ENCODE data around the gene SPTBN5. TPM values are rescaled to one million over a fixed set of nuclear protein-coding genes. Genes with fewer than 3 reads are reported as not detected.
A peak's percentile ranks its signal among the peaks of the same experiment; 100 is the strongest.

SPTBN5 gene
- total RNA-seq, 1 donor from 2014 or later = 0.17 TPM

DNA sequence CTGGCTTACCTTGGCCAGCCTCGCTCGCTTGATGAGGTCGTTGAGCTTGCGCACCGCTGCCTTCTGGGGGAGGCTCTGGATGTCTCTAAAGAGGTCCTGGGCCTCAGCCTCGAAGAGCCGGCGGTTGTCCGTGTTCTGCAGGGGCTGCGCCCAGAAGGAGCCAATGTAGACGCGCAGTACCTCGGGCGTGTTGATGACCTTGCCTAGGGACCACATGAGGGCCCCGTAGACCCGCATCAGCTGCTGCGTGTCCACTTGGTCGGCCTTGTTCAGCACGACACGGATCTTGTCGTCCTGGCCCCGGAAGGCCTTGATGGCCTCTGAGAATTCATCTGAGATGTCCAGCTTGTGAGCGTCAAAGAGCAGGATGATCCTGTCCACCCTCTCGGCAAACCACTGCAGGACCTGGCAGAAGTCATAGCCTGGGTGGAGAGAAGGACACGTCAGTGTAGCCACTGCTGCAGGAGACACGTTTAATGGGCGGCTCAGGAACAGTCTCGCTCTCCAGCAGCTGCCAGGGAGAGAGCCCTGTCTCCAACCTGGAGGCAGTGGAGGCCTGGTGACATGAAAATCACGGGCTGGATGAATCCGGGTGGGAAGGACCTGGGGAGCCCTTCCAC, 25.5 kb upstream of the SPTBN5 start:
- DNase-seq (ENCODE audit: low read depth) = no peak
- TF ChIP-seq, protein P1, sequence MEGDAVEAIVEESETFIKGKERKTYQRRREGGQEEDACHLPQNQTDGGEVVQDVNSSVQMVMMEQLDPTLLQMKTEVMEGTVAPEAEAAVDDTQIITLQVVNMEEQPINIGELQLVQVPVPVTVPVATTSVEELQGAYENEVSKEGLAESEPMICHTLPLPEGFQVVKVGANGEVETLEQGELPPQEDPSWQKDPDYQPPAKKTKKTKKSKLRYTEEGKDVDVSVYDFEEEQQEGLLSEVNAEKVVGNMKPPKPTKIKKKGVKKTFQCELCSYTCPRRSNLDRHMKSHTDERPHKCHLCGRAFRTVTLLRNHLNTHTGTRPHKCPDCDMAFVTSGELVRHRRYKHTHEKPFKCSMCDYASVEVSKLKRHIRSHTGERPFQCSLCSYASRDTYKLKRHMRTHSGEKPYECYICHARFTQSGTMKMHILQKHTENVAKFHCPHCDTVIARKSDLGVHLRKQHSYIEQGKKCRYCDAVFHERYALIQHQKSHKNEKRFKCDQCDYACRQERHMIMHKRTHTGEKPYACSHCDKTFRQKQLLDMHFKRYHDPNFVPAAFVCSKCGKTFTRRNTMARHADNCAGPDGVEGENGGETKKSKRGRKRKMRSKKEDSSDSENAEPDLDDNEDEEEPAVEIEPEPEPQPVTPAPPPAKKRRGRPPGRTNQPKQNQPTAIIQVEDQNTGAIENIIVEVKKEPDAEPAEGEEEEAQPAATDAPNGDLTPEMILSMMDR (IDR thresholded peaks at IDR 0.05; ENCODE audit: insufficient read depth, low read length, poor library complexity, severe bottlenecking) = no peak
- no peaks in the 10 kb centered on the region for H3K27me3 ChIP-seq (ENCODE audit: control insufficient read depth, insufficient read depth, low read length)
- H3K36me3 ChIP-seq (ENCODE audit: control insufficient read depth, insufficient read depth, low read length) = peaks cover 2% of the 10 kb centered on the region
- no peak overlapping the region for H3K4me3 ChIP-seq (ENCODE audit: low read depth, low read length)

DNA sequence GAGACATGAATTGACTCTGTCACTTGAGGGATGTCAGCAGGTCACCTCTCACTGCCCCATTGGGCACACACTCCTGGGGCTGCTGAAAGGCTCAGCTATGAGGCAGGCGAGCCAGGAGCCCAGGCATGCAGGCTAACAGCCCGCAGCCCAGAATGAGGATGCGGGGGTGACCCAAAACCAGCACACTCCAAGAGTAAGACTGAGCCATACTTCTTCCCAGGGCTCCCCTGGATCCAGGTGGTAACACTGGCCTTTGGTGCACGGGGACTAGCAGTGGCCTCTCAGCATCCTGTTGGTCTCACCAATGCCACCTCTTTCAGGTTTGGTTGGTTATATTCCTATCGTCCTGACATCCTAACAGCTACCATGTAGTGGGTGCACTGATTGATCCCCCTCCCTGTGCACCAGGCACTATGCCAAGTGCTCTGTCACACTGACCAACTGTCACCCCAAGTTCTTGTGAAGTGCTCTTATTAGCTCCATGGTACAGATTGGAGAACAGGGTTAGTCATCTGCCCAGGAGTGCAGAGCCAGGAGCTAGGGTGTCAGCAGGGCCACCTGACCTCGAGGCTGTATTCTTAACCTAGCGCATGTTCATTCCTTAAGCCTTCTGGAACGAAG, 24.8 kb upstream of the SPTBN5 start:
- DNase-seq (ENCODE audit: low read depth) = no peak
- TF ChIP-seq, protein P1 (IDR thresholded peaks at IDR 0.05; ENCODE audit: insufficient read depth, low read length, poor library complexity, severe bottlenecking) = no peak
- Histone ChIP-seq H3K36me3 (ENCODE audit: control insufficient read depth, insufficient read depth, low read length) (peaks cover 2% of the 10 kb centered on the region), H3K4me3 (ENCODE audit: low read depth, low read length) (no peak overlapping the region), H3K27me3 (ENCODE audit: control insufficient read depth, insufficient read depth, low read length) (no peaks in the 10 kb centered on the region)

DNA sequence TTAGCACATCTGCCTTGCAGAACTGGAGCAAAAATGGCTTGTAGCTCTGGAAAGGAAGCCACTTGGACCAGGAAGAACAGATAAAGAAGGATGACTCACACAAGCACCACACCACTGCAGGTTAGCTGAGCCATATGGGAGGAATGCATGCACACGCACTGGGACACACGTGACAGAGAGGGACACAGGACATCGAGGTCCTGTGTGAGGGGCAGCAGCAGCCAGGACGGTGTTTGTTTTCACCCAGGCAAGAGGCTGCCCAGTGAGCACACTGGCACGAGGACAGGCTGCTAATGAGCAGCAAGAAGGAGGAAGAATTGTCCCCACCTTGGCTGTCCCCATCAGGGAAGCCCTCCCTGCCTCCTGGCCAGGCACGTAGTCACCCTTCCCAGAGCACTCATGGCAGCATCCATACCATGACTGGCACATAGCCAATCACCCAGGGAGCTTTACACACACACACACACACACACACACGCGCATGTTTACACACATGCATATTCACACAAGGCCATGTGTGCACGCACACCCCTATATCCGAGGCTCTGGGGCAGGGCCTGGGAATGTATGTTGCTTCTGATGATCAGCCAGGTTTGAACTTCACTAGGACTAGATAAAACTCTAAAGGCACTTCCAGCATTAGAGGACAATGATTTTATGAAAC, 24.0 kb upstream of the SPTBN5 start:
- peak; percentile 42 for DNase-seq (ENCODE audit: low read depth)
- H3K27me3 ChIP-seq (ENCODE audit: control insufficient read depth, insufficient read depth, low read length) = no peaks in the 10 kb centered on the region
- TF ChIP-seq, protein P1 (IDR thresholded peaks at IDR 0.05; ENCODE audit: insufficient read depth, low read length, poor library complexity, severe bottlenecking) = no peak
- H3K4me3 ChIP-seq (ENCODE audit: low read depth, low read length) = no peak overlapping the region
- H3K36me3 ChIP-seq (ENCODE audit: control insufficient read depth, insufficient read depth, low read length) = peaks cover 2% of the 10 kb centered on the region

DNA sequence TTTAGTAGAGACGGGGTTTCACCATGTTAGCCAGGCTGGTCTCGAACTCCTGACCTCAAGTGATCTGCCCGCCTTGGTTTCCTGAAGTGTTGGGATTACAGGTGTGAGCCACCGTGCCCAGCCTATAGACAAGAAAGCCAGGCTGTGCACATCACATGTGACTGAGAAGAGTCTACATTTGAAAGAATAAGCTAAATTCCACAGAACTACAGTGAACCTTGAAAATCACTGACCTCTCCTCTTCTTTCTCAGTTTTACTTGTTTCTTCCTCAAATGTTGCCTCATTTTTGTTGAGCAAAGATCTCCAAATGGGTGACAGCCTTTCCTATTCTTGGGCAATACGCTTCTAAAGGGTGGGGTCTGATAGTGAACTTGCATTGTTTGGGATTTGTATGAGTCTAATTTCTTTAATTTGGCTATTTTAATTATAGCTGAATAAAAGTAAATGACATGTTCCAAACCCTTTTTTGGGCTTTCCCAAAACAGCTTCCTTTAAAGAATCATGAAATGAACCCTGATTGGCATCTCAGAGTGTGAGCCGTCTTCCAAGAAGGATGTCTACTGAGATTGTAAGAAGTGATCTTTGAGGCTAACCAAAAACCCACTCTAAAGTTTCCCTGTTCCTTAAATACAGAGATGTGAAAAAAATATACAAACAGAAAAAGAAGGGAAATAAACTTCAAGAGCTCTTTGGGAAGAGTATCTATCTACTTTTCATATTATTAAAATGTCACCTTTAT, 21.6 kb upstream of the SPTBN5 start:
- DNase-seq (ENCODE audit: low read depth) = no peak
- H3K27me3 ChIP-seq (ENCODE audit: control insufficient read depth, insufficient read depth, low read length) = no peaks in the 10 kb centered on the region
- TF ChIP-seq, protein P1 (IDR thresholded peaks at IDR 0.05; ENCODE audit: insufficient read depth, low read length, poor library complexity, severe bottlenecking) = no peak
- H3K36me3 ChIP-seq (ENCODE audit: control insufficient read depth, insufficient read depth, low read length) = peaks cover 4% of the 10 kb centered on the region
- H3K4me3 ChIP-seq (ENCODE audit: low read depth, low read length) = no peak overlapping the region

DNA sequence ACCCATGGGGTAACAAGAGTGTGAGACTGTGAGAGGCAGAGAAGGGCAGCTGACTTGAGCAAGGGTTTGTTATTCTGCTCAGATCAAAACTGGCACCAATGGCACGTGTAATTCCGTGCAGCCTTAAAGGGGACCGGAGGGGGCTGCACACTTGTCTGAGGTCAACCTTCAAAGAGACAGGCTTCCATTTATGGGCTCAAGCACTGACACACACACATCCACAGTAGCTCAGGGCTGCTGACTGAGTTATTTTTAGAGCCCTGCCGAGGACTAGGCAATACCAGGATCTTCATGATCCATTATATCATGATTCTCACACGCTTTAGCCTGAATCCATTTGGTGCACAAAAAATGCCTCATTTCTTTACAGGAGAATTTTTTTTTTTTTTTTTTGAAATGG, 20.6 kb upstream of the SPTBN5 start:
- Histone ChIP-seq H3K36me3 (ENCODE audit: control insufficient read depth, insufficient read depth, low read length) (peaks cover 4% of the 10 kb centered on the region), H3K4me3 (ENCODE audit: low read depth, low read length) (no peak overlapping the region), H3K27me3 (ENCODE audit: control insufficient read depth, insufficient read depth, low read length) (no peaks in the 10 kb centered on the region)
- TF ChIP-seq, protein P1 (IDR thresholded peaks at IDR 0.05; ENCODE audit: insufficient read depth, low read length, poor library complexity, severe bottlenecking) = no peak
- no peak for DNase-seq (ENCODE audit: low read depth)
